ENCODE data around the gene ZNF740.

The ZNF740 gene

DNA sequence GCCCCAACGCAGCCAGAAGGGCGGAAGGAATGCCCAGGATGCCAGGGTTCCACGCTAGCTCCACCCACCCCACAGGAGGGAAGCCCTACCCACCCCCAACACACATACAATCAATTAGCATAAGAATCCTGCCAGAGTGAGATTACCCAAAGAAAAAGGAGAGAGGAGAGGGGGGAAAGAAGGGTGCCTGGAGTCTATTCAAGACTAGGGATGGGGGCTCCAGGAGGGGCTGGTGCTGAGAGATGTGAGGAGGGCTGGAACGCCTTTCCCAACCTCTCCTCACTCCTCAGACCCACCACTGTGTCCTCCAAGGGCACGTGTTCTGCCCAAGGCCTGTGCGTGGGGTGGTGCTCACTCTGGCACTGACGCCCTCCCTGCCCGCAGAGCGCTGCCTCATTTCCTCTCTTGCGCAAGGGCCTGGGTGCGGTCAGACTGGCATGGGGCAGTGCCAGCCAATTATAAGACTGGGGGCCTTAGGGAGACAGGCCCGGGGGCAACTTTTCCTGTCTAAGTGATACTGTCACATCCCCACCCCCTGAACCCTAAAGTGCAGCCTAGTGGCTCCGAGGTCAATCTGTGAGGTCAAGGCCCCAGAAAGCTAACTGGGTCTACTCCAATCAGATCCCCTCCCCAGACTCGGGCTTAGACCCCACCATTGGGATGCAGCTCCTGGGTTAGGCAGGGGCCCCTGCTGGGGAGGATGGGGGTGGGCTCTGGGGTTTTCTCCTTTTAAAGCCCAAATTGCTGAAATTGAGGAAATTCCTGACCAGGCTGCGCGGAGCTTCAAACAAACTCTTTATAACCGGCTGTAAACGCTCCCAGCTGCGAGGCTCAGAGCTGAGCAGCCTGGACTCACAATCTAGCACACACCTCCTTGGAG is 36.8 kb downstream of the ZNF740 start:
- peak; percentile 53 for DNase-seq

DNA sequence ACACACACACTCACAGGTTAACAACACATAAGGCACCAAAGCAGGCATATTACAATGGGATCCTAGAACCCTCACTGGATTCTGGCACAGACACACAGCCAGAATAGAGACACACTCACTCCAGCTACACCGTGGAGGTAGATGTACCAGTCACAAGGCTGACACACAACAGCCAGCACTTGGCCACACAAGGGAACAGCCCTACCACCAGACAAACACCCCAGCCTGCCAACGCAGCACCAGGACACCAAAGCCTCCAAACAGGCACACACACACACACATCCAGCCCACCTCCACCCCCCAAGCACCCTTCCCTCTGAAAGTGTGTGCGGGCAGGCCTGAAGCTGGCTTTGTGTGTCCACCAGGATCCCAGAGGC is 37.4 kb downstream of the ZNF740 start:
- DNase-seq = no peak

DNA sequence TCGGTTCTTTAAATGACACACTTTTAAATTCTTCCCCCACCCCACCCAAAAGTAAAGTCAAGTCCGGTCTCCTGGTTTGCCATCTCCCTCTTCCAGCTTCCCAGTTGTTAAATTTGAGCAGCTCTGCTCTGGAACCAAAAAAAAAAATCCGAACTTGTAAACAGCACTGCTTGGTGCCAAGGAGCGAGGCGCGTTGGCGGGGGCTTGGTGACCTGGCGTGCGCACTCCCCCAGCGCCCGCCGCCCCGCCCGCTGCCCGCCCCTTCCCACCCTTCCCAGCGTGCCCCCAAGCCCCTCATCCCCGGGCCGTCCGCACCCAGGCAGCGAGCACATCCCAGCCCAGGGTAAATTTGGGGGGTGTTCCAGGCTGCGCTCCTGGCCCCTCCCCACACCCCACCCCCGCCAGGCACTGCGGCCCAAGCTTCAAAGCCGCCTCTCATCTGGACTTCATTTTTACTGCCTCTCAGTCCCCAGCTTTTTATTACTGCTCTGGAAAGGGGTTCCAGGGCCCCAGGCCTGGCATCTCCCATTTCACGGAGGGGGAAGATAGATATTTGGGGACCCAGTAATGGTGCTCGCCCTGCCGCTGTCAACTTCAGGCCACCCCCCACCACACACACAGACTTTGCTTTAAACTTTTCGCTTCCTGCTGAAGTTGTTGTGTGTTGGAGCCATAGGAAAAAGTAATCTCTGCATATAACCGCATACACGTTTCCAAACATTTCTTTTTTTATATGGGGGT is 38.2 kb downstream of the ZNF740 start:
- no peak for DNase-seq

DNA sequence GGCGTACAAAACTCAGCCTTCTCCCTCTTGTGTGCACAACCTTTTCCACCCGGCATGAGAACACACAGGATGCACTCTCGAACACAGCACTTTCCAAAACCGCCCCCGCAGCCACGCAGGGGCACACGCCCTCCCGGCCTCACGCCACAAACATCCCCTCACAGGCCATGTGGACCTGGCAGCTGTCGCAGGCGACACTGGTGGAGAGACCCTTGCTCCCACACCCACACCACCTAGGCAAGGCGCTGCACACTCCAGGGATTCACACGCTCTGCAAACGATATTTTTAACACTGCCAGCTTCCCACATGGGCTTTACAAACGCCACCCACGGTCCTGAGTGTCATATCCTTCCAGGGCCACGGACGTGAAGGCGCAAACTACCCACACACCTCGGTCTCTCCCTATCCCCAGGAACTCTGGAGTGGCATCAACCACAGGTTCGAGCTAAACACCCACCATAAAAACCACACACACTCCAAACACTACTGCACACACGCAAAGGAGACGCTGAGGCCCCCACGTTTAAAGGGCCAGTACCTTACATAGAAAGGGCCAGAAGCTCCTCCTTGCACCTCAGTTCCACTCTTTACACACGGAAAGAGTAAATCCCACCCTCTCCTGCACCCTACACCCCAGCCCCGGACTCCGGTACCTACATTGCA is 38.9 kb downstream of the ZNF740 start:
- DNase-seq = peak; percentile 66

DNA sequence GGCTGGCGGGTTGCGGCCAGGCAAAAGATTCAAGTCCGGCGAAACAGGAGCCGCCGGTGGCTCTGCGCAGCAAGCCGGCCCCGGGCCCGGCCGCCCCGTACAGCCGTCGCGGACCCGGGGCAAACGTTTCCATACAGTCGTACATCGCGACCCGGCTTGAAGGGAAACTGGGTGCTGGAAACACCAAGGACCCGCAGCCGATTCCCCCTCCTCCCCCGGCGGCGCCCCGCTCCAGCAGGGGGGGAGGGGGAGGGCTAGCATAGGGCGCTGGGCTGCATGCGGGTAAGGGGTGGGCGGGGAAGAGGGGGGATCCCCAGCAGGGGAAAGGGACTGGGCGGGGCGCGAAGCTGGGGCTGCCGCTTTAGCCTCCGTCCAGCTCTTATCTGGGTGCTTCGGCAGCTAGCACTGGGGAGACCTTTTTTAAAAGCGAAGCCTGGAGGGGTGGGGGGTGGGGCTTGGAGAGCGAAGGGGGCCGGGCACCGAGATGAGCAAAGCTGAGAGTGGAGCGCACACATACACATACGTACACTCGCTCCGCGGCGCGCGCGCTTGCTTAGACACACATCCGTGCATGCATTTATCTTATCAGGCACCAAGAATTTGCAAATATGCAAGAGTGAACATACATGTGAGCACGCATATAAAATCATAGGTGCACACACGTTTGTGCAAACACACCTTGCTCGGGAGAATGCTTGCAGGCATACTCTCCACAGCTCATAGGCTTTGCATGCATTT is 39.6 kb downstream of the ZNF740 start:
- DNase-seq = peak; percentile 80

DNA sequence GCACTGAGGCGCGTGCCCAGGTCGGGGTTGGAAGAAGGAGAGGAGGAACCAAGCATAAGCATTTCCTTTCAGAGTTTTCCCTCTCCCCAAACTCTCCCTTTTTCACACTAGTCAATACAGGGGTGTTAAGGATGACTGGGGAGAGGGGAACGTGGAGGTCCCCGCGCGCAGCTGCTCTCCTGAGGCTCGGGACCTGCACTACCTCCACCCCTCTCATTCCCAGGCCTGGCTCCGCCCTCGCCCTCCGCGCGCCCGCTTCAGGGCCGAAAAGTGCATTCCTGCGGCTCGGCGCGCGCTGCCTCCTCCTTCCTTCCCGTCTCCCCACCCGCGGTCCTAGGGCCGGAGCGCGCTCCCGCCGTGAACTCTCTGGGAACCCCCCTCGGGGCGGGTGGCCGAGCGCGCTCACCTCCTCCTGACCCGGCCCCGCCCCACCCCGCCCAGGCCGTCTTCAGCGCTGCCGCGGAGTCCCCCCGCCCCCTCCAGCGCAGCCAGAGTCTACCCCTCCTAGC is 40.2 kb downstream of the ZNF740 start:
- DNase-seq = peak; percentile 82

DNA sequence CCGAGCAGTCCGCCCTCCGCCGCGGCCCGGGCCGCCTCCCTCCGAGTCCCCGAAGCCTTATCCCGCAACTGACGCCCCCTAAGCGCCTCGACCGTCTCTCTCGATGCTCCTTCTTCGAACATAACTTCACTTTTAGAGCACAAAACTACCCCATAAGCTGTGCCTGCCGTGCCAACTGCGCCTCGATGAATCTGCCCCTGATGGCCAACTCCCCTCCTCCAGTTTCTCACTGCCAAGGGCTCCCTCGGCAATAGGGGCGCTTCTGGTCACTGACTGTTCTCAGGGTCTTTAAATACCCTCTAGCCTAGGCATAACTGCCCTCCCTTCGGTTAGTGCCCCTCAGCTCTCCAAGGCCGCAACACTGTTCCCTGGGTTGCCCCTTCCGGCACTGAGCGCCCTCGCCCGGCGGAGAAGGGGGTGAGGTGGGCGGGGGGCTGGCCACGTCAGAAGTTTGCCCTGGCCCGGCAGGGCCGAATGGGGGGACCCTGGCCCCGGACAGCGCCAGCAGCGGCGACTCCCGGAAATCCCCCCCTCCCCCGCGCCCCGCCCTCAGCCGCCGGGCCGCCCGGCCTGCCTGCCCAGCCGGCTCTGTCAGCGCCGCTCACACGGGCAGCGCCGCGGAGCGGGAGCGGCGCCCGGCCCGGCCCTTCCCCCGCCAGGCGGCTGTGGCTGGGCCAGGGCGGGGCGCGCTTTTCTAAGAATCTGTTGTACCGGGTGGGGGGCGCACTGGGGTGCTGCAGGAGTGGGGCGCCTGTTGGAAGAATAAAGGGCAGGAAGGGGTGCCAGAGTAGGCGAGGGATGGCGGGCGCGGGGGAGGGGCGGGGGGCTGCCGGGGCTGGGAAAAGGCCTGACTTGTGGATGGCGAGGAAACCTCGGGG is 40.9 kb downstream of the ZNF740 start:
- DNase-seq = no peak

DNA sequence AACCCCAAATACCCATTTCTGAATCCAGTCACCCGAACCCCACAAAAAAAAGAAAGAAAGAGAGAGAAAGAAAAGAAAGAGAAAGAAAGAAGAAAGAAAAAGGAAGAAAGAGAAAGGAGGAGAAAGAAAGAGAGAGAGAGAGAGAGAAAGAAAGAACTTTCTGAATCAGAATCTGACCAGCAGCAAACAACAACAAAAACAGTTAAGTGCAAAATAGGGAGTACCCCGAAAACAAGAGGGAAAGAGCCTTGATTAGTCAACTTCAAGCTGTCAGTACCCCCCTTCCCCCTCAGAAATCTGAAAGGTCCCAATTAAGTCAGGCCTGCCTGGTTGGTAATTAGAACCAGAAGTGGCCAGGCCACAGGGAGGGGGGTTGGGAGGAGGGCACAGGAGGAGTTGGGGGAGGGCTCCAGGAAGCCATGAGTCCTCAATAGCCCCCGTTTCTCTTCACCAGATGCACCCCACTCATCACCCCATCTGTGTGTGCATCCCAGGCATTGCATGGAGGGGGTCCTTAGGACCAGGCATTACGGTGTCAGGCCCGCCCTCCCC is 41.7 kb downstream of the ZNF740 start:
- no peak for DNase-seq

DNA sequence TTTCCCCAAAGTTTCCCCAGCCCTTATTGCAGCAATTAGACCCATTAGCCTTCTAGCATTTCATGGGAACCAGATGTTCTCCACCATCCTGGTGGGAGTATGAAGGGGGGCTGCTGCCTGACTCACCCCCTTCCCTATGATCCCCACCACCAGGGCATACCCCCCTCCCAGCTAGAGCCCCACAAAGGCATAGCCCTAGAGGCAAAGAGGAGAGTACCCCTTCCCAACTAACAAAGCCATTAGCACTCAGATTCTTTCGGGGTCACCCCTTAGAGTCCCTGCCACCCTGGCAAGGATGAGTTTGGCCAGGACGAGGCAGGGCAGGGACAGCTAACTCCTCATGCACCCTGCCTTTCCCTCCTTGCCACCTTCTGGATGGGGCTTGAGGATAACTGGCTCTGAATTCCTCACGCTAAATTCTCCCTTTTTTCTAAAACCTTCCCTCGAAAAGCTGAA is 42.3 kb downstream of the ZNF740 start:
- no peak for DNase-seq

DNA sequence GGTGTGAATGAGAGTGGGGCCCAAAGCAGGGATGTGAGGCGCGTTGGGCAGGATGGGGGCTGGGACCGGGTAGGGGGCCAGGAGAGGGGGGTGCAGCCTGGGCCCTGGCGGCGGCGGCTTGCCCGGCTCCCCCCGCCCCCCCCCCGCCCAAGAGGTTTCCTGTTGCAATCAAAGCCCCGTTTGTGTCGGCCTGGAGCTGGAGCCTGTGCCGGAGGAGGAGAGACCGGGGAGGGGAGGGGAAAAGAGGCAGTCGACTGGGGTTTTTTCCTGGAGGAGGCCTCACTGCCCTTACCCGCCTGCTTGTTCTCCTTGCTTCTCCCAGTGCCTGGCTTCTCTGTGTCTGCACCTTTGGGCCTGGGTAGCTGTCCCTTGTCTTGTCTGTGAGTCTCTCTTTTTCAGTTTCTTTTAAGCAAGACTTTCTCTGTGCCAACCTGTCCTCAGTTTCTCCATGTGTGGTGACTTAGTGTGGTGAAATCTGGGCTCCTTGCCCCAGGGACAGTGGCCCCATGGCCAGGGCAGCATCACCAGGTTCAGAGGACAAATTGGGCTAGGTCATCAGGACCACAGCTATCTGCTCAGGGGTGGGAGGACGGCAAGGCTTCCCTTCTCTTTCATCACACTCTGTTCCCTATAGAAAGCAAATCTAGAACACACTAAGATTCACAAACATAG is 43.0 kb downstream of the ZNF740 start:
- DNase-seq = no peak

DNA sequence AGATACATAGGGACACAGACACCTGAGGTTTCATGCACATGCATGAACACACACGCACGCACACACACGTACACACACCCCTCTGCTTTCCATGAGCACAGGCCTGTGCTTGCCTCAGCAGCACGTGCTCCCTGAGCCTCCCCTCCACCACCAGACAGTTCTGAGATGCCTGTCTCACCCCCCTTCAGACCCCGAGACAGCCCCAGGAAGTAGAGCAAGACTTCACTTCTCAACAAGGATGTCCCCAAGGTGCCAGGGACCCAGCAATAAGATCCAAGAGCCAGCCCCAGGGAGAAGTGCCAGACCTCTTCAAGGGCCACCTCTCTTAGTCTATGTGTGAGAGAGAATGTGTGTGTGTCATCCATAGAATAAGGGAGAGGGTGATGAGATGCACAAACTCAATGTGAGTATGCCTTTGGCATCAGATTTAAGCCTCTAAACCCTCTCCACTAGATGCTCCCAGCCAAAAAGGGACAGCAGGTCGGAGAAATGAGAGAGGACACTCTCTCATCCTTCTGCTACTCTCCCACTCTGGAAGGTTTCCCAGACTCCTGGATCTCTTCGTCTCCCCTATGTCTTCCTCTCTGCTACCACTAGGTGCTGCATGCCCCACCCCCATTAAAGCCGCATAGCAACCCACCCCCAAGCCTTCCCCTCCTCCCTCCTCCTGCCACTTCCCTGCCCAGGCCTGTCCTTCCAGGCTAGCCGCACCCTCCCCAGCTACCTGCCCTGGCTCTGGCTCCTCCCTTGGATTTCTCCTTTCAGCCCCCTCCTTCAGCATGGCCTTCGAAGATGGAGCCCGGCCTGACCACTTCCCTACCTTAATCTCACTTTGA is 43.8 kb downstream of the ZNF740 start:
- no peak for DNase-seq

DNA sequence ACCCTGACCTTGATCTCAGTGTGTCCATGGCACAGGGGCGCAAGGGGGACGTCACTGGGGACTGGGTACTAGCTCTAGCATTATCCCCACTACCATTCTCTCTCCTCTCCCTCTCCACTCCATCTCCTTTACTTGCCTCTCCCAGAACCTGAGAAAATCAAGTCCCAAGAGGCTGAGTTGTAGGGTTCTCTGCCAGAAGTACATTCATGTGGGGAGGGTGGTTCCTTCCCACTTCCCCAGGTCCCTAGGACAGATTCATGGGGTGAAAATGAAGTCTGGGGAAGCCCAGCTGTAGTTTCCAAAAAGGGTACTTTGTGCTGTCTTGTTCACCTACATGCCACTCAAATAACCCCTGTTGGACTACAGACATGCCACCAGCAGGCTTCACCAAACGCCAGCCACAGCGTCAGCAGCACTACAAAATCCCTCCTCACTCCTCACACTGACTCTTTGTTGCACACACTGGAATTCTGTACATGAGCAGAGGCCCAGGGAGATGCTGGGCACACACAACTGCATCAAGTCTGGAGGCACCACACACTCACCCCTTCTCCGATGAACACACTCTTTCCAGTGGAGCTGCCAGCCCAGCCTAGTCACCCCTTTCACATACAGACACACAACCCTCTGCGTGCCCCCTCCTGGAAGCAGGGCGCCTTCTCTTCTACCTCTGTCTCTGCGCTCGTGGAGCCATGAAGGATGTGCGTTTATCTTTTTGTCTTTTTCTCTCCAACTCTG is 44.5 kb downstream of the ZNF740 start:
- no peak for DNase-seq

DNA sequence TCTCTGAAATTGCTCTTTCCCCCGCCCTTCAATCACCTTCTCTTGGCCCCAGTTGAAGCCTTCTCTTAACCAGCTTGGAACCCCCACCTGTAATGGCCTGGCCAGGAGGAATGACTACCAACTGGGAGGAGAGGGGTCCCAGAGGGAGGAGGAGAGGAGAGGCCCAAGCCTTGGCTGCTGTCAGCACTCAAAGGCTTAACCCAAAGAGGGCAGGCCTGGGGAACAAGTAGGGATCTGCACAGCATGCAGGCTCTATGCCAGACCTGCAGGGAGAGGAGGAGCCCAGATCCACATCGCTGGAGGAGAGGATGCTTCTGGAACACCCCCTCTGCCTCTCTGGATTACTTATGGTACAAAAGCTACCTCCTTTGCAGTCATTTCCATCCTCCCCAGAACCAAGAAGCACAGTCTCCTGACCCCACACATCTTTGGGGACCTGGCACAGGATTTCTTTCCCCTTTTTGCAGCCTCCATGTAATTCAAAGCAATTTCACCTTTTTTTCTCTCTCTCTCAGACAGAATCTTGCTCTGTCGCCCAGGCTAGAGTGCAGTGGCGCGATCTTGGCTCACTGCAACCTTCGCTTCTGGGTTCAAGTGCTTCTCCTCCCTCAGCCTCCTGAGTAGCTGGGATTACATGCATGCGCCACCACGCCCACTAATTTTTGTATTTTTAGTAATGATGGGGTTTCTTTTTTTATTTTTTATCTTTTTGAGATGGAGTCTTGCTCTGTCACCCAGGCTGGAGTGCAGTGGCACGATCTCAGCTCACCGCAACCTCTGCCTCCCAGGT is 45.3 kb downstream of the ZNF740 start:
- no peak for DNase-seq

DNA sequence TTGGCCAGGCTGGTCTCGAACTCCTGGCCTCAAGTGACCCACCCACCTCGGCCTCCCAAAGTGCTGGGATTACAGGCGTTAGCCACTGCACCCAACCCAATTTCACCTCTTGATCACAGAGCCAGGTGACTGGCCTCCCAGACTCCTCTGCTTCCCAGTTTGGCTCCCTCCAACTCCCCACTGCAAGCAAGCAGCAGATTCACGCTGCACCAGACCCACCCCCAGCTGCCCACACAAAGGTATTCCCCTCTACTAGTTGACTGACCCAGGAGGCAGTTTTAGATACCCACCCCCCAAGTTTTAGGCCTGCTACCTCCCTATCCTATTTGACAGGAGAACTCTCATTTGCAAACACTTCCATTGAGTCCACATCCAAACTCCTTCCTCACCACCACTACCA is 46.3 kb downstream of the ZNF740 start:
- DNase-seq = no peak

DNA sequence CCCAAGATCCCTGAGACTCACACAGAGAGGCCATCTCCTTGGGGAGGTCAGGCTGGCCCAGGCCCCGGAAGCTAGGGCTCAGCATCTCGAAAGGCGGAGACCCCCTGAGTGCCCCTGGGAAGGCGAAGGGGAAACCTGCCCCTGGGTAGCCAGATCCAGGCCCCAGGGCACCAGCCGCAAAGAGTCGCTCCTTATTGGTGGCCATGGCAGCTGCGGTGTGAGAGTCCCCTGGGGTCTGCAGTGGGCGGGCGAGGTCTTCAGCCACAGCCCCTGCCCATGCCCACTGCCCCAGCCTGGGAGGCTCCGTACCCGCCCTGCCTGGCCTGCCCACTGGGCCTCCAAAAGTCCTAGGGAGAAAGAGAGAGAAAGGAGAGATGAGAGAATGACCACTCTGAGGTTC is 46.8 kb downstream of the ZNF740 start:
- no peak for DNase-seq

DNA sequence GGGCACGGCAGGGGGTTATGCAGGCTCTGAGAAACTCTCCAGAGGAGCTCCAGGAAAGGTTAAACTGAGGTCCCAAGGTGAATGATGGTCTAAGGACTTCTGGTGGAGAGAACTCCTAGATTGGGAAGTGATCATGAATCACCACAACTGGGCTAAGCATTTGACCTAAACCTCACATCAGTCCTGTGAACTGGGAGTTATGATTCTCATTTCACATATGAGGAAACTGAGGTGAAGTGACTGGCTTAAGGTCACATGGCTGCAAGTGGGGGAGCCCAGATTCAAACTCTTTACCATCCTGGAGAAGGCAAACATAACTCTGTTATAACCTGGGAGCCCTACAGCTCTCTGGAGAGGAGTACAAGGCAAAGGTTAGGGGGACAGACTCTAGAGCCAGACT is 47.3 kb downstream of the ZNF740 start:
- DNase-seq = no peak

DNA sequence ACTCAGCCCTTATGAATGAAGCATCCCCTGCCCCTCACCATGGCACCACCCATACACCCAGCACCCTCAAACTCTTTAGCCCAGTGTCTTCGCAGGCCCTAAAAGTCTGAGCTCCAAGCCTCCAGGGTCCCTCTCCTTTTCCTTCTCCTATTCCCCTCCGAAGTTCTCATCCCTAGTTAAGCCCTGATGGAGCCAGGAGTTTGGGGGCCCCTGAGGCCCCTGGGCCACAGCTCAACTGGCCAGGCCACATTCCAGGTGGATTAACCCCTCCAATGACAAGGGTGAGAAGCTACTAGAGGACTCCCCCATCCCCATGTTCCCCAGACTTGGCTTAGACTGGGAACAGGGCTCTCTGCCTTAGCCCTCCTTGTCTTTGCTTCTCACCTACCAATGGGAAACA is 48.9 kb downstream of the ZNF740 start:
- no peak for DNase-seq
